ENCODE measurements around the gene SLC7A6.

DNA sequence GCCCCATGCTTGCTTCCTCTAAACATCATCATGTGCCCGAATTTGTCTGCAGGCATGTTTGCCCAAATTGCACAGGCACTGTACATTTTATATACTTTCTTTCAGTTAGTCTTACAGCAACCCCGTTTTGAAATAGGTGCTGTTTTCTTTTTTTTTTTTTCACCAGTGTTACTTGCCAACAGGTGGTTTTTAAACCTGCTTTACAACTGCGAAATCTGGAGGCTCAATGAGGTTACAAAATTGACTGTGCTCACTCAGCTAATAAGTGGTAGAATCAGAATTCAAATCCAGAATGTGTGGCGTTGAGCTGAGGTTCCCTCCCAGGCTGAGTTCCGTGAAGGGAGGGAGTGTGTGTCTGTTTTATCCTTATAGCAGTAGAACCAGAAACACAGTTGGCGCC is 13.4 kb upstream of the SLC7A6 start:
- TF ChIP-seq EZH2phosphoT487 (IDR thresholded peaks at IDR 0.05; ENCODE audit: borderline replicate concordance, low read depth, low read length) = no peak
- TF ChIP-seq, protein P1, sequence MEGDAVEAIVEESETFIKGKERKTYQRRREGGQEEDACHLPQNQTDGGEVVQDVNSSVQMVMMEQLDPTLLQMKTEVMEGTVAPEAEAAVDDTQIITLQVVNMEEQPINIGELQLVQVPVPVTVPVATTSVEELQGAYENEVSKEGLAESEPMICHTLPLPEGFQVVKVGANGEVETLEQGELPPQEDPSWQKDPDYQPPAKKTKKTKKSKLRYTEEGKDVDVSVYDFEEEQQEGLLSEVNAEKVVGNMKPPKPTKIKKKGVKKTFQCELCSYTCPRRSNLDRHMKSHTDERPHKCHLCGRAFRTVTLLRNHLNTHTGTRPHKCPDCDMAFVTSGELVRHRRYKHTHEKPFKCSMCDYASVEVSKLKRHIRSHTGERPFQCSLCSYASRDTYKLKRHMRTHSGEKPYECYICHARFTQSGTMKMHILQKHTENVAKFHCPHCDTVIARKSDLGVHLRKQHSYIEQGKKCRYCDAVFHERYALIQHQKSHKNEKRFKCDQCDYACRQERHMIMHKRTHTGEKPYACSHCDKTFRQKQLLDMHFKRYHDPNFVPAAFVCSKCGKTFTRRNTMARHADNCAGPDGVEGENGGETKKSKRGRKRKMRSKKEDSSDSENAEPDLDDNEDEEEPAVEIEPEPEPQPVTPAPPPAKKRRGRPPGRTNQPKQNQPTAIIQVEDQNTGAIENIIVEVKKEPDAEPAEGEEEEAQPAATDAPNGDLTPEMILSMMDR (conservative IDR thresholded peaks at IDR 0.05; ENCODE audit: low read length) = no peak

Data from OCI-LY7 (cell line).